GM18951 (cell line): Measurements from ENCODE around the gene HECTD4.
"Not testable (repeated sequence)": the region's sequence is repeated elsewhere in the genome, so short reads cannot be mapped to it uniquely, and the experiment has no call there.

ENCODE experiments used
- POLR2A ChIP-seq: IDR thresholded peaks from 4 replicates; pipeline ENCODE4 v1.6.1; 2011; ENCODE audit warnings: mild to moderate bottlenecking; ENCODE audit not compliant: insufficient read length, insufficient read depth; ENCODE audit errors: extremely low read depth
- in situ Hi-C: fragments of 300-500 bp; cut with MboI; formaldehyde crosslinking; loops from one replicate; pipeline ENCODE4 v1.12.0; 2022; ENCODE audit warnings: low sequenced_read_pairs, mixed read lengths, inconsistent platforms; ENCODE audit not compliant: unreplicated experiment

The HECTD4 gene

DNA sequence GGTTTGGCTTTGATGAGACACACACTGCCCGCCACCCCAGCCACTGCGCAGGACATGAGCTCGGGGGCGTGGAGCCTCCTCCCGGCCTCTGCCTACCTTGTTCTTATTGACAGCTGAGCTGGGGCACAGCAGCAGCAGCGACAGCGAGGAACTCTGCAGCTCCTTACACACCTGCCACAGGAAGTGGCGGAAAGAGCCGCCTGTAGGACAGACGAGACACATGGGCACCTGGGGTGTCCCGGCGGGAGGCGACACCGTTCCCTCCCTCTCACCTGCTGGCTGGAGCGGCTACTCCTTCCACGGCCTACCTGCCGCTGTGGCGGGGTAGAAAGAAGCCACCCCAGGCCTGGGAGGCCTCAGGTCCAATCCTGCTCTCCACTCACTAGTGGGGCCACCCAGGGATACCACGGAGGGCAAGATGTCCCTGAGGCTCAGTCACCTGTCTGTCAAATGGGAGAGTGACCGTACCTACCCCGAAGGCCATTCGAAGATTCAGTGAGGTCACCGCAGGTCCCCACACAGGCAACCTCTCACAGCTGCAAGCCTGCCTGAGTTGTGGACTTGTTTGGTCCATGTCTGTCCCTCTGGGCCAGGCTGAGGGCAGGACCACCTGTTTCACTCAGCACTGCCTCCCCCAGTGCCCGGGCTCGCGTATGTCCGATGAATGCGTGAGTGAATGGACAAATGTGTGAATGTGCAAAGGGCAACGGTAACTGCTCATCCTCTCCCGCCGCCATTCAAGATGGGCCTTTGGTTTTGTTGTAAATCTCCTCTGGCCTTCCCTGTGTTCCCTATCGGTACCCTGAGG is 214.3 kb downstream of the HECTD4 start:
- in situ Hi-C loops: no loop called here
- TF ChIP-seq POLR2A: no peak

DNA sequence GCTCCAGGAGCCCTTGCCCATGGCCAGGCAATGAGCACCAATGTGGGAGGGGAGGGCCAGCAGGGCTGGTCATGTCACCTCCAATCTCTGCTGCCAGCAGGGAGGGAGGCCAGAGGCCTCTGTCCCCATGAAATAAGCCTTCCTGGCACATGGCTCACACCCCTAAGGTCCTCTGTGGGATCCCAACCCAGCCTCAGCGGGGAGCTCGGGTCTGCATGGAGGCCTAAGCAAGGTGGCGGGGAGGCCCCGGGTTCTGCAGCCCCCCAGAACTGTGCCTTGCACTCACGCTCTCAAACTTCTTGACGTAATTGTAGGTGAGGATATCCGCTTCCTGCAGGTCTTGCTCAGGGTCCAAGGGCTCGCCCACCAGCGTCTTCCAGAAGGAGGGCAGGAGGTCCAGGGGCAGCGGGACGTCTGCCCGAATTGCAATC is 215.2 kb downstream of the HECTD4 start:
- no peak for TF ChIP-seq POLR2A
- in situ Hi-C loops: no loop called here

DNA sequence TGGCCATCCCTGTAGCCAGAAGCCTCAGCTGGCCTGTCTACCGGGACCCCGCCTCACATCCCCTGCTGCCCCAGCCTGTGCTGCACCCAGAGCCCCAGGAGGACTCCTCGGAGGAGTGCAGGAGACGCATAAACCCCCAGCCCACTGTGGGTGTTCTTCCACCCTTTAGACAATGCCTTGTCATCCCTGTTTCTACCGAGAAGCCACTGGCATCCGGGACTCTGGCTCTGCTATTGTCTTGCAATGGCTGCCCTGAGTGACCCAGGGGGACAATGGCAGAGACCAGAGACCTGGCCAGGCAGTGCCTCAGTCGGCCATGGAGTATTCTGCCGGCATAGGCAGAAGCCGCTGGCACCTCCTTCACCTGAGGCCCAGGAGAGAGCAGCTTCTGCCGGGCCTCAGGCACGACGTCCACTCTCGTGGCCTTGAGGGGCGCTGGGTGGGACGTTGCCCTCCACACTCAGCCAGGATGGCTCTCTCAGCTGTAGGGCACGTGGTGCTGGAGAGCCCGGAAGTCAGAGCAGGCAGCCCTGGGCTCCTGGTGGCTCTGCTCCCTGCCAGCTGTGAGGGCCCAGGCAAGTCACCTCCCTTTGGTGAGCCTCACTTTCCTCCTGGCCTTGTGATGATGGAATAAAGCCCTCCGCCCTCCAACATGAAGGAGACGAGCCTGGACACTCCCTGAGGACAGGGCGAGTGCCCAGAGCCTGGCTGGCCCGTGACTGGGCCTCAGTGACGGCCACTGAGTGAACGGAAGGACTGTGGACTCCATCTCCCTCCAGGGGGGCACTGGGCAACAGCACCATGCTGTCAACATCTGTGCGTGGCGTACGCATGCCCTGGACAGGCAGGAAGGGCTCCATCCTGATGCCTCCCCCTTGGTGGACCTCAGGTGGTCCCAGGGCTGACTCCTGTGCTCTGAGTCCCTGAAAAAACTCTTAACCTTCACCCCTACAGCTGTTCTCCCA is 215.9 kb downstream of the HECTD4 start:
- in situ Hi-C loops: no loop called here
- no peak for TF ChIP-seq POLR2A

DNA sequence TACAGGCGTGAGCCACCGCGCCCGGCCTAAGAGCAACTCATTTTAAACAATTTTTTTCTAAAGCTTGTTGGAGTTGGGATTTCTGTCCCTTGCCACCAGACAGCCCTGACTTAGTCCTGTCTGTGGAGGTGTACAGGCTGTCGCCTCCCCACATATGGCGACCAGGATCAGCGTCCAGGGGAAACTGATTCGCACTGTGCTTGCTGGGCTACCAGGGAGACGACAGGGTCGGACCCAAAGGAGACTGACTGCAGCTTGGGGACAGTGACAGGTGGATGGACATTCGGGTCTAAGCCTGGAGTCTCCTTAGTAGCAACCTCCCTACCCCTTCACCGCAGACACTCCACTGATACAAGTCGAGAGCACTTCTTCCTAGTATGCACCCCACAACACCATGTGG is 216.6 kb downstream of the HECTD4 start:
- TF ChIP-seq POLR2A: no peak
- in situ Hi-C loops: no loop called here

DNA sequence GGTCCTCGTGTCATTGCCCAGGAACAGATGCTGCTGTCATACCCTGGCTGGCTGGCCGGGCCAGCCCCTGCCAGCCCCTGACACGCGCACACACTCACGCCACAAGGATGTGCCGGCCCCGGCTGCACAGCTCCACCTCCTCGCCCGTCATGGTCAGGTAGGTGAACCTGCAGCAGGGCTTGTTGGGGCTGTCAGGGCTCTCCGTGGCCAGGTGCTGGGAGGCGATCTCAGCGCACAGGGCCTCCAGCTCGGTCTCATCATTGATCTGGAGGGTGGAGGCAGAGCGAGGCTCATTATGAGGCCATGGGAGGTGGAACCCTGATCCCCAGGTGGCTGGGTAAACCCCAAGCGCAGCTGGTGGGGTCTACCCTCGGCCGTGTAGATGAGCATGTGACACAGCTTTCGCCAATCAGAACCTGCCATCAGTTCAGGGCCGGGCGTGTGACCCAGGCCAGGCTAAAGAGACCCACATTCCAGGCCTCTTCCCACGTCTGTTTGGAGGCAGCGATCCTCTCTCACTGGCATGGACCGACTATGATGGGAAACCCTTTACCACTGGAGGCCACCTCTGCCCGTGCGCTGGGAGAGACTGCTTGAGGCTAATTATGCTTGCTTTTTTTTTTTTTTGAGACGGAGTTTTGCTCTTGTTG is 218.1 kb downstream of the HECTD4 start:
- in situ Hi-C loops: no loop called here
- no peak for TF ChIP-seq POLR2A

DNA sequence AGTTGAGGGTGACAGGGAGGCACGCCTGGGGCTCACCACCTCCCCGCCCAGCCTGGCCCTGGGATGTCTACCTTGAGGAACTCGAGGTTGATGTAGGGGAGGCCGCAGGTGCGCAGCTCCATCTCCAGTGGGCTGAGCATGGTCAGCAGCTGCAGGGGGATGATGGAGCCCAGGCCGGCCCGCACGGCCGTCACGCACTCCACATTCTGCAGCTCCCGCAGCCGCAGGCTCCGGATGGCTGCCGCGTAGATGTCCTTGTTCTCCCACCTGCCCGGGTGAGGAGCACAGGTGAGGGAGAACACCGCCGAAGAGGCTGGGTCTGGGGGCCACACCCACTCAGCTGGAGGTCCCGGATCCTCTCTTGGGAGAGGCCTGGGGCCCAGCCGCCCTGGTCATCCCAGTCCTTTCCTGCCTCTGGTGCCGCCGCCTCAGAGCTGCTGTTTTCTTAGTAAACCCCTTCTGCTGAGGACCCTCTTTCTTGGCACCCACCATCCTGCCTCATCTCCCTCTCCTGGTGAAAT is 218.7 kb downstream of the HECTD4 start:
- in situ Hi-C loops: no loop called here
- TF ChIP-seq POLR2A: no peak

DNA sequence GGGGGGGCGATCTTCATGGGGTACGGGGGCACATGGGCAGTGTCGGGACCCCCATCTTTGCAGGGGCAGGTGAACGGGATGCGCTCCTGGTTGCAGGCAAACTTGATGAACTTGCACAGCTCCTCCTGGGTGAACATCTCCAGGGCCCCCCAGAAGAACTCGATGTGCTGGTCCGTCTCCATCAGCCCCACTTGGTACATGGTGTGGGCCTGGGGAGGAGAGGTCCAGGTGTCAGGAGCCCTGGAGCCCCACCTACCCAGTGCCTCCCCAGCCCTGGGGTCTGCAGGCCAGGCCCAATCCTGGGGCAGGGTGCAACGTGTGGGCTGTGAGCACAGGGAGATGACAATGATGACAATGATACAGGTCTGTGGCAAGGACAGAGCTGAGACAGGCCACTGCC is 219.2 kb downstream of the HECTD4 start:
- in situ Hi-C loops: no loop called here
- TF ChIP-seq POLR2A: no peak

DNA sequence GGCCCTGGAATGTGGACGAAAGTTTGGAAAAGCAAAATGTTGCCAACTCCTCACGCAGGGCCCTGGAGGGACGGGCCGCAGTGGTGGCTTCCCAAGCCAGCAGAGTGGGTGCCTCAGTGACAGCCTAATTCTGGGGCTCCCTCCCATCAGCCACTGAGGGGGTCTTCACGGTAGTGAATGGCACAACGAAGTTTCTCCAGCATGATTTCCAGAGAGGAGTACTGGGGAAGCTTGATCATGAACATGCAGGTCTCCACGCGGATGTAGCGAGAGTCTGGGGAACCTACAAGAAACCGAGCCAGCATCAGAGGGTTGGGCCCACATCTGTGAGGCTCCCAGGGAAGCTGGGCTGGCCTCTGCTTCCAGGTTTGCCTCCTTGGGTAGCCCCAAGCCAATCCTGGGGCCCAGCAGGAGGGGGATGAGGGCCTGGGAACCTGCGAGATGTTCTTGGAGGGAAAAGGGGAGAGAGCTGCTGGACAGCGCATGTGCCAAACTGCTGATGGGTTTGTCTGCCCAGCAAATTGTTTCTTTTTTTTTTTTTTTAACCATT is 219.9 kb downstream of the HECTD4 start:
- in situ Hi-C loops: no loop called here
- no peak for TF ChIP-seq POLR2A

DNA sequence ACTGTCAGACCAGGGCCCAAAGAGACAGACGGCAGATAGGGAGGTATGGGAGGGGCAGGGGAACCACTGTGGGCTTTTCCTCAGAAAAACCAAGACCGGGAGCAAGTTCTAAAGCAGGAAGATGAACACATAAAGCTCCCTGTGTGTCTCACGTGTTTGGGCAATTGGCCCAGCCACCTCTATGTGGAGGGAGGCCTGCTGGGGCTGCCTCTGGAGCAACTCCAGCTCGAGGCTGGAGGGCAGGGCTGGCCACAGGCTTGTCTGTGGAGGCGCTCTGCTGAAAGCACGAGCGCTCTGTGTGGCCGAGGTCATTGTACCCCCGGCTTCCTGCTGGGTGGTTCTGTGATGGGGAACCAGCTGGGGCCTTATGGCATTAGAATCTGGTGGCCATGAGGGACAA is 220.5 kb downstream of the HECTD4 start:
- in situ Hi-C loops: no loop called here
- TF ChIP-seq POLR2A: no peak

DNA sequence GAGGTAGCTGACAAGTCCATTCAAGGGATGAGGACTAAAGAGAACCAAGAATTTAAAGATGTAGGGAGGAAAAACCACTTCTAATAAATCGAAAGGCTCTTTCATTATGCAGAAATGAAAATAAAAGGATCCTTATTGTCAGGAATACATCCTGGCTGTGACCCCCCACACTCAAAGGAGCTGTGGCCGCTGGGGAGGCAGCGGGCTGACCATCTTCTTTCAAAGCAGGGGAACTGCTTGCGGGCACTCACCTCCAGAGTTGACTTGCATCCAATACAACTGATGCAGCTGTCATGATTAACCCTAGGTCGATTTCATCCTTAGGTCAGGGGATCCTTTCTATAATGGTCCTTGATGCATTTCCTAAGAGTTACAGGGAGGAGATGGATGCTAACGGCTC is 221.6 kb downstream of the HECTD4 start:
- no peak for TF ChIP-seq POLR2A
- in situ Hi-C loops: no loop called here

DNA sequence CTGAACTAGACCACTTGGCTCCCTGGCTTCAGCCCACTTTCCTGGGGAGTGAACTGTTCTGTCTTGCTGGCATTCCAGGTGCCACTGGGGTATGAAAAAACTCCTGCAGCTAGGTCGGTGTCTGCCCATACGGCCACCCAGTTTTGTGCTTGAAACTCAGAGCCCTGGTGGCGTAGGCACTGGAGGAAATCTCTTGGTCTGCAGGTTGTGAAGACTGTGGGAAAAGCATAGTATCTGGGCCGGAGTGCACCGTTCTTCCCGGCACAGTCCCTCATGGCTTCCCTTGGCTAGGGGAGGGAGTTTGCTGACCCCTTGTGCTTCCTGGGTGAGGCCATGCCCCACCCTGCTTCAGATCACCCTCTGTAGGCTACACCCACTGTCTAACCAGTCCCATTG is 223.1 kb downstream of the HECTD4 start:
- TF ChIP-seq POLR2A: no peak
- in situ Hi-C loops: no loop called here

DNA sequence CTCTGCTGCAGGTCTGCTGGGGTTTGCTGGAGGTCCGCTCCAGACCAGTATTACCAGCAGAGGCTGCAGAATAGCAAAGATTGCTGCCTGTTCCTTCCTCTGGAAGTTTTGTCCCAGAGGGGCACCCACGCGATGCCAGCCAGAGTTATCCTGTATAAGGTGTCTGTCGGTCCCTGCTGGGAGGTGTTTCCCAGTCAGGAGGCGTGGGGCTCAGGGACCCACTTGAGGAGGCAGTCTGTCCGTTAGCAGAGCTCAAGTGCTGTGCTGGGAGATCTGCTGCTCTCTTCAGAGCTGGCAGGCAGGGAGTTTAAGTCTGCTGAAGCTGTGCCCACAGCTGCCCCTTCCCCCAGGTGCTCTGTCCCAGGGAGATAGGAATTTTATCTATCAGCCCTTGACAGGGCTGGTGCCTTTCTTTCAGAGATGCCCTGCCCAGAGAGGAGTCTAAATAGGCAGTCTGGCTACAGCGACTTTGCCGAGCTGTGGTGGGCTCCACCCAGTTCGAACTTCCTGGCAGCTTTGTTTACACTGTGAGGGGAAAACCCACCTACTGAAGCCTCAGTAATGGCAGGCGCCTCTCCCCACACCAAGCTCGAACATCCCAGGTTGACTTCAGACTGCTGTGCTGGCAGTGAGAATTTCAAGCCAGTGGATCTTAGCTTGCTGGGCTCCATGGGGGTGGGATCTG is 223.6 kb downstream of the HECTD4 start:
- in situ Hi-C loops: not testable (repeated sequence)

DNA sequence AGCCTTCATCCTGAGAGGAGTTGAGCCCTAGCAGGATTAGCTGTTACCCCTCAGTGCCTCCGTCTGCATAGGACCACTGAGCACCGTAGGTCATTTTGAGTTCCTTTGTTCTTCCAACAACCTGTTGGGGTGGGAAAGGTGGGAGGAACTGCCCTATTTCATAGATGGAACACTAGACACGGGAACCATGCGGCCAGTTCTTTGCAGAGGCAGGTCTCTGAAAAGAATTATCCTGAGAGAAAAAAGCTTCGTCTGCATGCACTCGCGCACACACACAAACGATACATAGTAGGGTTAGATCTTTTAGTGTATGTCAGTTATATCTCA is 228.4 kb downstream of the HECTD4 start:
- in situ Hi-C loops: no loop called here

More for the DNA sequence above, 228.4 kb downstream of the HECTD4 start:
- no peak for TF ChIP-seq POLR2A
